NT2/D1 (cell line): ENCODE results near the gene CRYM.

Experiments
- DNase-seq: peaks from one replicate; pipeline ENCODE4 v3.0.0-alpha.2; 2011; ENCODE audit warnings: low read depth, low spot score
- H3K27me3 ChIP-seq: 2 replicates; pipeline ENCODE4 v1.6.0; 2011; ENCODE audit warnings: mild to moderate bottlenecking; ENCODE audit not compliant: insufficient read length, insufficient read depth
- H3K36me3 ChIP-seq: 2 replicates; pipeline ENCODE4 v1.6.1; 2011; ENCODE audit warnings: mild to moderate bottlenecking, low read length, mixed read lengths; ENCODE audit not compliant: insufficient read depth, insufficient read length
- H3K4me1 ChIP-seq: 2 replicates; pipeline ENCODE4 v1.5.1; 2011; ENCODE audit not compliant: insufficient read depth, insufficient read length
- H3K4me3 ChIP-seq: 2 replicates; pipeline ENCODE4 v1.5.1; 2011; ENCODE audit warnings: low read depth; ENCODE audit not compliant: insufficient read length
- H3K9ac ChIP-seq: 2 replicates; pipeline ENCODE4 v1.6.0; 2011; ENCODE audit warnings: low read depth; ENCODE audit not compliant: insufficient read length
- H3K9me3 ChIP-seq: 2 replicates; pipeline ENCODE4 v1.5.1; 2011; ENCODE audit warnings: mild to moderate bottlenecking, low read length; ENCODE audit not compliant: insufficient read depth
- SUZ12 ChIP-seq: IDR thresholded peaks from 2 replicates; pipeline ENCODE4 v1.6.1; 2011; ENCODE audit not compliant: insufficient read length, insufficient read depth; ENCODE audit errors: extremely low read depth
- YY1 ChIP-seq: IDR thresholded peaks from 2 replicates; pipeline ENCODE4 v1.6.1; 2011; ENCODE audit not compliant: insufficient read length, insufficient read depth
- ZNF274 ChIP-seq: IDR thresholded peaks from 2 replicates; pipeline ENCODE4 v1.6.1; 2011; ENCODE audit warnings: mild to moderate bottlenecking, low read depth, low read length

CRYM gene

DNA sequence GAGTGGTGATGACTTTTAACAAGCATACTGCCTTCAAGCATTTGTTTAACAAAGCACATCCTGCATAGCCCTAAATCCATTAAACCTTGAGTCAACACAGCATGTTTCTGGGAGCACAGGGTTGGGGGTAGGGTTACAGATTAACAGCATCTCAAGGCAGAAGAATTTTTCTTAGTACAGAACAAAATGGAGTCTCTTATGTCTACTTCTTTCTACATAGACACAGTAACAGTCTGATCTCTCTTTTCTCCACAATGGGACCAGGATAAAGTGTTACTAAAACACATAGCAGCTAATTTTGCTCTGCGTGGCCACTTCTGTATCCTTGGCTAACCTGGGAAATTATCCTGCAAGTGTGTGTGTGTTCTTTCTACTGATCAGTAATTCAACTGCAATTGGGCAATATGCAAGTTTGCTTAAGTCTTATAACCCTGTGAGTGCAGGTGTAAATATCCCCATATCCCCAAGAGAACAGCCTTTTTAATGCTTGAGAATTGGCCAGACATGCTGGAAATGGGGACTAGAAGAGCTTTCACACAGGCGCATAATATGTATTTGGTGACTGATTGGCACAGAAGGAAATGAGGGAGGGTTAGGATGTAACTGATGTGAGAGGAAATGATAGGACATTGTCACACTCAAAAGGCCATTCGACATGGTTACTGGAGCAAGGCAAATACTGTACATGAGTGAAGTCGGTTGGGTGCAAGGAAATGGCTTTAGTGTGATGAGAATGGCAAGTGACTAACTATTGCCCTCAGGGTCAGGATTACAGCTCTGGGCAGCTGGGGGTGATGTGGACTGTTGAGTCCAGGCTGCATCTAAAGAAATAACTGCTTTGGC is 55.4 kb downstream of the CRYM start:
- Histone ChIP-seq H3K4me1 (peaks cover 3% of the 10 kb centered on the region), H3K36me3 (no peaks in the 10 kb centered on the region), H3K4me3 (no peak overlapping the region), H3K9ac (no peak overlapping the region), H3K27me3 (peaks cover 3% of the 10 kb centered on the region), H3K9me3 (peaks cover 9% of the 10 kb centered on the region; the same call in 1 of the 2 replicates)
- TF ChIP-seq ZNF274, result no peak
- no peak for TF ChIP-seq YY1
- no peak for TF ChIP-seq SUZ12
- no peak for DNase-seq

DNA sequence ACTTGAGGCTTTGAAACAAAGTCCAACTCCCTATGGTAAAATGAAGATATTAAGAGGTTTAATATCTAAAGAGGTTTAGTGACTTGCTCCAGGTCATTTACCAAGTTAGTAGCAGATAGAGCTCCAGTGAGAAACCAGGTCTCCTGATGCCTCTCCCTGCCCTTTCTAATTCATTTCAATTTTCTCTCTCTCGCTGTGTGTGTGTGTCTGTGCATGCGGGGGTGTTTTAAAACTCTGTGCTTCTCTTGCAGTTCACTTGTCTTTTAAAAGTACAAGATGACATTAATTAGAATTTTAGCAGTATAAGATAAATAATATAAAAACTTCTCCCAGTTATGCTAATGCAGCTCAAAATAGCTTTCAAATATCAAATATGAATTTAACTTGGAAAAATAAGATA is 58.5 kb downstream of the CRYM start:
- Histone ChIP-seq H3K27me3 (no peaks in the 10 kb centered on the region), H3K9me3 (peaks cover 9% of the 10 kb centered on the region; the same call in 1 of the 2 replicates), H3K9ac (no peak overlapping the region), H3K4me1 (peaks cover 3% of the 10 kb centered on the region), H3K4me3 (no peak overlapping the region), H3K36me3 (no peaks in the 10 kb centered on the region)
- no peak for TF ChIP-seq SUZ12
- no peak for TF ChIP-seq YY1
- TF ChIP-seq ZNF274, result no peak
- DNase-seq, result no peak

DNA sequence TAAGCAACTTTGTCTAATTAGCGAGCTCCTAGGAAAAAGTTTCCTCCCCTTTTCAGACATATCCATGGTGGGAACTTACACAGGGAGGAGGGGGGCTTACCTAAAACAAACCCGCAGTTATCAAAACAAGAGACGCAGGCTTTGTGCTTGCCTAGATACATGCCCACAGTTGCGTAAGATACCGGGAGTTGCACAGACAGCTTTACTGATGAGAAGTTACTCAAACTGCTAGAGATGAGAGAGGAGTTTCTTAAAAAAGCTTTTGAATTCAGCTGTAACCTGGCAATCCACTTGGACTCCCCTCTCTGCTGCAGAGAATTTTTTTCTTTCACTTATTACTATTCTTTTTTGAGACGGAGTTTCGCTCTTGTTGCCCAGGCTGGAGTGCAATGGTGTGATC is 59.9 kb downstream of the CRYM start:
- peaks cover 3% of the 10 kb centered on the region for H3K4me1 ChIP-seq
- H3K9me3 ChIP-seq, result peaks cover 9% of the 10 kb centered on the region; the same call in 1 of the 2 replicates
- no peak for TF ChIP-seq SUZ12
- TF ChIP-seq YY1, result no peak
- no peak for TF ChIP-seq ZNF274
- no peak overlapping the region for H3K9ac ChIP-seq
- H3K36me3 ChIP-seq, result no peaks in the 10 kb centered on the region
- no peak overlapping the region for H3K4me3 ChIP-seq
- H3K27me3 ChIP-seq, result no peaks in the 10 kb centered on the region
- no peak for DNase-seq

DNA sequence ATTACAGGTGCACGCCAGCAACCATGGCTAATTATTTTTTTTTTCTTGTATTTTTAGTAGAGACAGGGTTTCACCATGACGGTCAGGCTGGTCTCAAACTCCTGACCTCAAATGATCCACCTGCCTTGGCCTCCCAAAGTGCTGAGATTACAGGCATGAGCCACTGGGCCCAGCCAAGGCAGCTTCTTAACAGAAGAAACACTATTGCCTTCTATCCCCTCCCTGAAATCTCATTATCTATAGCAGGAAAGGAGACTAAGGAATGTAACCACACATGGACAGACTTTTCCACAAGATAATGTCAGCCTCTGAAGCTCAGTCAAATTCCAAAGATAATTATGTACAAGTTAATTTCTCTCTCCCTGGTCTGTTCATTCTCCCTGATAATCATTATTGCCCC is 61.0 kb downstream of the CRYM start:
- H3K27me3 ChIP-seq, result no peaks in the 10 kb centered on the region

DNA sequence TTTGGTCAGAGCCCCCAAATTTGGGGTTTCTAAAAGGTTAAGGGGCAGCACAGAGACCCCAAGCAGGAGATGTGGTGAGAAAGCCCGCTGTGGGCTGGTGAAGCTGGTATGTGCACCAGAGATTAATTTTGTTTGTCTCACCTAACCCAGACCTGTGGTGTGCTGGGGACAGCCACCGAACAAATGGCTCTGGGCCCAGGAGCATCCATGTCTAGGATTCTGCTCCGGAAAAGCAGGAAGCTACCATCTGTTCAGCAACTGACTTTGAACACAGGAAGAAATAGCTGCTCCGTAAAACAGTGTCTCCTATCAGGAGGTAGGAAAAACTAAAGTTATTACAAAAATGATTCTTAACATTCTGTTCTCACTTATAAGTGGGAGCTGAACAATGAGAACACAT is 64.0 kb downstream of the CRYM start:
- Histone ChIP-seq H3K4me1 (no peaks in the 10 kb centered on the region), H3K27me3 (no peaks in the 10 kb centered on the region)
- no peak for TF ChIP-seq SUZ12
- TF ChIP-seq YY1, result no peak
- no peak for TF ChIP-seq ZNF274

More for the DNA sequence above, 61.0 kb downstream of the CRYM start:
- no peak for TF ChIP-seq ZNF274
- no peak for TF ChIP-seq SUZ12
- no peak for TF ChIP-seq YY1
- H3K9me3 ChIP-seq, result peaks cover 9% of the 10 kb centered on the region; the same call in 1 of the 2 replicates
- H3K4me1 ChIP-seq, result no peaks in the 10 kb centered on the region
- DNase-seq, result no peak
- no peak overlapping the region for H3K9ac ChIP-seq
- no peak overlapping the region for H3K4me3 ChIP-seq
- no peaks in the 10 kb centered on the region for H3K36me3 ChIP-seq

DNA sequence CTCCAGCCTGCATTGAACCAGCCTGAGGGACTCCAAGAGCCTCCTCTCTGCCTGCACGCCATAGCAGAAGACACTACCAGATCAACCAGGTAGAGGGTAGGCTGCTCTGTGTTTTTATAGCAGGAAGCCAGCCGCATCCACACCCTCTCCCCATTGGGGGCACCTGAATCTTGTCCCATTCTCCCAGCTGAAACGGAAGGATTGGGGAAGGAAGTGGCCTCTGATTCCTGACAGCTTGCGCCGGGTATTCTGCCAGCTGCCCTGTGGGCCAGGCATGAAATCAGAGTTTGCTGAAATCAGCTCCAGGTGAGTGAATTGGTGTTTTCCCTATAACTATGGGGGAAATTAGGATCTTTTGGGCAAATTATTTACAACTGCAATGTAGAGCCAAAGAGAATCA is 66.6 kb downstream of the CRYM start, which contains the start of gene ZP2:
TSS of gene ZP2 (minus strand) at position 89 of the 400 bp plus-strand sequence. CDS start at position 62, 27 bp downstream.
- Histone ChIP-seq H3K9me3 (no peaks in the 10 kb centered on the region), H3K27me3 (no peaks in the 10 kb centered on the region), H3K36me3 (no peaks in the 10 kb centered on the region), H3K9ac (no peak within 1 kb of the TSS), H3K4me3 (no peak within 1 kb of the TSS), H3K4me1 (no peaks in the 10 kb centered on the region)
- no peak for TF ChIP-seq YY1
- no peak for TF ChIP-seq SUZ12
- TF ChIP-seq ZNF274, result no peak
- no peak for DNase-seq

More for the DNA sequence above, 64.0 kb downstream of the CRYM start:
- no peak overlapping the region for H3K9ac ChIP-seq
- H3K9me3 ChIP-seq, result no peaks in the 10 kb centered on the region
- no peak for DNase-seq
- H3K36me3 ChIP-seq, result no peaks in the 10 kb centered on the region
- H3K4me3 ChIP-seq, result no peak overlapping the region
